ENCODE data around the gene DDI2.
"Not testable (repeated sequence)": the region's sequence is repeated elsewhere in the genome, so short reads cannot be mapped to it uniquely, and the experiment has no call there.

The DDI2 gene

DNA sequence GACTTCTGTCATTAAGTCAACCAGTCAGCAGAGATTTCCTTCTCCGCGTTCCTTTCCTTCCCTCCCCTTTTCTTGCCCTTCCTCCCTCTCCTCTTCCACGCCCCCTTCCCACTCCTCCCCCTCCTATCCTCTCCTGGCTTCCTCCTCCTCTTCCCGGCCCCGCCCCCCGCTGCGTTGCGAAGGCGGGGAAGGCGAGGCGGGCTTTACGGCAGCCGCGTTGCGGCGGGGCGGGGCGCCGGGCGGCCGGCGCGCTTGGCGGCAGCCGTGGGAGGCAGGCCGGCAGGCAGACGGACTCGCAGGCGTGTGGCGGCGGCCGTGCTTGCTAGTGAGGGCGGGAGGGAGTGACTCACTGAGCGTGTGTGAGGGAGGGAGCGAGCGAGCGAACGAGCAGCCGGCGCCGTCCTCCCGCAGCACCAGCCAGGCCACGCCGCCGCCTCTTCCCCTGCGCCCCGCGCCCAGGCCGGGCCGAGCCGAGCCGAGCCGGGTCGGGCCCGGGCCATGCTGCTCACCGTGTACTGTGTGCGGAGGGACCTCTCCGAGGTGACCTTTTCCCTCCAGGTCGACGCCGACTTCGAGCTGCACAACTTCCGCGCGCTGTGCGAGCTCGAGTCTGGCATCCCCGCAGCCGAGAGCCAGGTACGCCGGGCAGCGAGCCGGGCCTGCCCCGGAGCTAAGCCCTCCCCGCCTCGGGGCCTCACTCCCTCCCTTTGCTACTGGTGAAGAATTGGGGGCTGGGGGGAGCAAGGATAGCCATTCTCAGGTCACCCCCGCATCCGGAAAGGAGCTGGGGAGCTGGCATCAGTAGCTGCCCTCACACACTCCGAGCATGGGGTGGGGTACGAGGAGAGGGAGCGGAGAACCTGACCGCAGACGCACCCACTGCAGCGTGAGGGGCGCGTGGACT is at the start of gene DDI2:
Gene DDI2, plus strand, starts transcription at position 286 of the 904 bp plus-strand sequence. Its CDS starts 213 bp downstream, at position 499.
- DNase-seq = peak; percentile 94 to 96

DNA sequence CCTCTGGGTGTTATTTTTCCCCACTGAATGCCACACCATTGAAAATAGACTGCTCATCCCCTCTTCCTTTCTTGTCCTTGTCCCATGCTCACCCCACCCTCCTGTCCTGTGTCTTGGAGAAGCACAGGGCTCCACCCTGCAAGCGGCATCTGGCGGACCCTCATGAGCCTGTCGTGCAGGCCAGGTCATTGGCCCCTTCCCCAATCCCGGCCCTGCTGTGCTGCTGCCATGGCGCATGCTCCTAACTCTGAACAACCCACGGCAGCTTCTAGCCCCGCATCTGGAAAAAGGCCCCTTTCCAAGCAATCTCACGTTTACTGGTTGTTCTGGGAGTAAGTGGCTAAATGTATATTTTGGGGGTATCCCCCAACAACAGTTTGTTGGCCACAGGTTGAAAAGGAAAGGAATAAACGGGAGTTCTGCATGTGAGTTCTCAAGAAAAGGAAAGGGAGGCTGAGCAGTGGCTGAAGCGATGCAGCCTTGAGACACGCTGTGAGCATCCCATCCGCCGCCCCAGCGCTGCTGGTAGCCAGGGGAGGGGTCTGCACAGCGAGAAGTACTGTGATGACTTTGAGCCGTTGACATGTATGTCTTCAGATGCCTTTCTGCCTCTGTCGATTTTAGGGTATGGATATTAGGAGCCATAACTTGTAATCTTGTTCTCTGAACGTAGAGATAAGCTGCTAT is 48.7 kb upstream of the DDI2 start:
- DNase-seq = no peak

GRCh38 chr1:15570861-15571260 is 46.4 kb upstream of the DDI2 start:
- no peak for DNase-seq

- no peak for DNase-seq
Observed at GRCh38 chr1:15571266-15571665, 46.0 kb upstream of the DDI2 start.

GRCh38 chr1:15573477-15573876 is 43.8 kb upstream of the DDI2 start:
- no peak for DNase-seq

DNA sequence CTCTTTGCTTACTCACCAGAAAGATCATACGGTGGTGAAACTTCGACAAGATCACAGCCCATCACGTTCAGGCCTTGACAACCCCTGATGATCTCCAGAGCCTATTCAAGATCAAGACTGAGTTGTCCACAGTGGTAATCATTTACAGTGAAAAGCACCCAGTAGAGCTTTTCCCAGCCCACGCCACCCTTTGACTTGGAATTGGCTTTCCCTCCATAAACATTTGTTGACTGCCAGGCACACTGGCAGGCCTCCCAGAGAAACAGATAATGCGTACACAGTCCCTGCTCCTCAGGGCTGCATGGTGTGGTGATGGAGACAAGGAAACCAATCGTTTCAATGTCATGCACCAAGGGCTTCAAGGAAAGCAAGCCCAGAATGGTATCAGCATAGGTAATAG is 42.5 kb upstream of the DDI2 start:
- DNase-seq = no peak

- no peak for DNase-seq
Observed at GRCh38 chr1:15575549-15576150, 41.6 kb upstream of the DDI2 start.

- no peak for DNase-seq
Observed at GRCh38 chr1:15577691-15578090, 39.6 kb upstream of the DDI2 start.

GRCh38 chr1:15578921-15579682 is 38.2 kb upstream of the DDI2 start:
- peak; percentile 45 to 52 for DNase-seq

GRCh38 chr1:15579683-15580047 is 37.6 kb upstream of the DDI2 start:
- no peak for DNase-seq

DNA sequence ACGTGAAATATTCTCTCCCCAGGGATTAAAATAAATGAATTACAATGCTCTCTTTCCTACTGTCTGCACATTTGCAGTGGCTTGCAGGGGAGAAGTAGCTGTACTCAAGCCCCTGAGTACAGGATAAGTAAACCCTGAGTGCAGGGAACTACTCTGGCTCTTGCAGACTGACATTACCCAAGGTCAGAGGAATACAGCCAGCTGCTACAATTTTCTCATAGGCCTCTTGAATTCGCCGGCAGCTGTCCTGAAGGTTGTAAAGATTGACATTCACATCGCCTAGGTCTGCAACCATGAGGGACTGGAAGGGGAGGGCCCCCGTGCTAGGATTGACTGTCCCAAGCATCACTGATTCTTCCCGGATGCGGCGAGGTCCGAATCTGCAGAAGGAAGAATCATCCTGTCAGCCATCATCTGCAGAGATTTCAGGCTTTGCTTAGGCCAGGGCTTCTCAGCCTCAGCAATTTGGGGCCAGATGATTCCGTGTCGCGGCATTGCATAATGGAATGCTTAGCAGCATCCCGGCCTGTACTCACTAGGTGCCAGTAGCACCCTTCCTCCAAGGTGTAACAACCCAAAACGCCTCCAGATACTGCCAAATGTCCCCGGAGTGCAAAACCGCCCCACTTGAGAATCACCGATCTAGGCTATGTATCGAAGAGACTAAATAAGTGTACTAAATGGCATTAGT is 34.1 kb upstream of the DDI2 start:
- no peak for DNase-seq

- DNase-seq = peak; percentile 81 to 85
Observed at GRCh38 chr1:15584489-15585363, 32.5 kb upstream of the DDI2 start, which contains the start of gene AGMAT. Gene AGMAT, minus strand, starts transcription at chr1:15585051. Its CDS starts 84 bp downstream, at chr1:15584967.

DNA sequence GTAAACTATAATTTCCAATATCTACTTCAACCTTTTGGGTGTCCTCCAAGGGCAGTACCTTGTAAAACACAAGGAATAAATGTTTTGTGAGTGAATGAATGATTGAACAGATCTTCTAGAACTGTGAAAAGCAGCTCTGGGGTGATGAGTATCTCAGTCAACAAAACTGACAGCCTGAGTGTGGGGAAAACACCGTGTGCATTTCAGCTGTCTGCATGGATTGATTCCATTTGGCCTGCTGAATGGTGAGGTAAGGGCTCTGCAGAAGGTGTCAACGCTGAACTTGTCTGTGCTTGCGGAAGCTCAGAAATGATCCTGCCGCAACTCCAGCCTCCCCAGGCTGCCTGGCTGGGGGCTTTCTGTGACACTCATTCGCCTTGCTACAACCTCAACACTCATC is 25.0 kb upstream of the DDI2 start:
- no peak for DNase-seq

DNA sequence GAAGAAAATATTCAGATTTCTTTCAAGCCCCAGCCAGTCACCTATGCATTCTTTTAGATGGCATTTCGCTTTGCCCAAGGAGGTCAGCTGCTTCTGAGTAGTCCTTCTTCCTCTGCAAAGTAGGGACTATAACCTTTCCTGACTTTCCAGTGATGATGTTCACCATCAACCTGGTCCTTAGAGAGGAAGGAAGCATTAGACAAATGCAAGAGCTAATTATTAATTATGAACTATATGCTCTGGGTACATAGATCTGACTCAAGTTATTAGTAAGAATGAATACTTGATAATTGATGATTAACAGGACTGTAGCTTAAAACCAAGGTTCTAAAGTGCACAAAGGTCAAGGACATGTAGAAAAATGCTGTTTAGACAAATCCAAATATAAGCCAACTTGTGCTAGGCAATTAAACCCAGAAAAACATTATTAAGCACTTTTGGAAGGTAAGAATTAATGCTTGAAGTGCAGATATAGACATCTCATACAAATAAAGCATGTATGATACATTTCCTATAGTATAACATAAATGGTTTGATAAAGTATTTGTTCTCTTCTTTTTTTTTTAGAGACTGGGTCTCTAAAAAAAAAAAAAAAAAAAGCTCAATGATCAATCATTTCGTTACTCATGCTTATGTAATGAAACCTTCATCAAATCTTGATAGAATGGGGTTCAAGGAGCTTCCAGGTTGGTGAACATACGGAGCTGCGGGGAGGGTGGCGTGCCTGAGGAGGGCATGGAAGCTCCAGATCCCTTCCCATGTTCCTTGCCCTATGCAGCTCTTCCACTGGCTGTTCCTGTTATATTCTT is 21.2 kb upstream of the DDI2 start:
- no peak for DNase-seq

GRCh38 chr1:15598436-15598835 is 18.8 kb upstream of the DDI2 start:
- DNase-seq = no peak

DNA sequence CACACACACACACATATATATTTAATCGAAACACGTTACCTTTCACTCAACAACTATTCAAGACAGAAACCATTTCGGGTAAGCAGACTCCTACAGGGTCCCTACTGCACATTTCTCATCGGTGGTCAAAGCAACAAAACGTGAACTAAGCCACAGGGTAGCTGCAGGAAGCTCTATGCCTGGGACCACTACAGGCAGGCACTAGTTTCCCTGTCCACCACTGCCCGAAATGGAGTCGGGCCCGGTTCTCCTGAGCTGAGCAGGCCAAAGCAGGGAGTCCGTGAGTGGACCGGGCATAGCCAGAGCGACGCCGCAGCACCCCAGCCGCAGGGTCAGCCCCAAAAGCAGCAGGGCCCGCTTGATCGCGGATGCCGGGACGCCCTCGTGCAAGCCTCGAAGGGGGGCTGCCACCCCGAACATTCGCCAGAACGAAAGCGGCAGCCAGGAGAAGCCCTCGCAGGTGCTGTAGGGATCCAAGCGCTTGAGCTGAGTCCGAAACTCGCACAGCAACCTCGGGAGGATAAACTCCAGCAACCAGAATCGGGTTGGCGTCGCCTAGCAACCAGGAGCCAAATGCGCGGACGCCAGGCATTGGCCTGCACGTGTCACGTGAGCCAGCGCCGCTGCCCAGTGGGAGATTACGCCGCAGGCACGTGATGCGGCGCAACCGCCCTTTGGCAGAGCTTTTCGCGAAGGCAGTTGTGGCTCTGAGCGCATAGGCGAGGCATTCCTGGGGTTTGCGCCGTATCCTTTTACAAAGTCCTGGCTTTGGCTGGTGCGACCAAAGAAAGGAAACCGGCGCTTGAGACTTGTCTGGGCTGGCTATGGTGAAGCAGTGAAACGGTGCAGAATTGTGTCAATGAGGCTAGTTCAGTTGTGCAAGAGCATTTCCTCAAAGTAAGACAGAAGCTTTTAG is 13.9 kb upstream of the DDI2 start:
- DNase-seq = peak; percentile 91 to 93

DNA sequence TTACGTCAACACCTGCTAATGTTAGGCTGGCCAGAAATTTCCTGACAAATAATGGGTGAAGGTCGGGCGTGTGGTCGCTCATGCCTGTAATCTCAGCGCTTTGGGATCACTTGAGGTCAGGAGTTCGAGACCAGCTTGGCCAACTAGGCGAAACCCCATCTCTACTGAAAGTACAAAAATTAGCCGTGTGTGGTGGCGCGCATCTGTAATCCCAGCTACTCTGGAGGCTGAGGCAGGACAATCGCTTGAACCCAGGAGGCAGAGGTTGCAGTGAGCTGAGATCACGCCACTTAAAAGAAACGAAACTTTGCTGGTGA is 13.3 kb upstream of the DDI2 start:
- not testable (repeated sequence) for DNase-seq

DNA sequence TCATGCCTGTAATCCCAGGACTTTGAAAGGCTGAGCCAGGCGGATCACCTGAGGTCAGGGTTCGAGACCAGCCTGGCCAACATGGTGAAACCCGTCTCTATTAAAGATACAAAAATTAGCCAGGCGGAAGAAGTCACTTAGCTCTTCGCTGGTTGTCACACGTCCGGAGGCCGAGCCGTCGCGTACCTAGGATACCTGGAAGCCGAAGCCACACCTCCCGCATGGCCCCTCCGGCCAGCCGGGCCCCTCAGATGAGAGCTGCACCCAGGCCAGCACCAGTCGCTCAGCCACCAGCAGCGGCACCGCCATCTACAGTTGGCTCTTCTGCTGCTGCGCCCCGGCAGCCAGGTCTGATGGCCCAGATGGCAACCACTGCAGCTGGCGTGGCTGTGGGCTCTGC is 12.9 kb upstream of the DDI2 start:
- not testable (repeated sequence) for DNase-seq

Data from activated T-cell treated with anti-CD3 and anti-CD28 coated beads, Interleukin-2, amount 50 U/mL, for 48 hours (primary cell).